Smooth muscle cell (in vitro differentiated cells): ENCODE measurements around the gene PLD1. TPM values are rescaled to one million over a fixed set of nuclear protein-coding genes. Genes with fewer than 3 reads are reported as not detected.

Experiments used
- DNase-seq: peaks from one replicate; lab custom pipeline; 2025; ENCODE audit not compliant: unreplicated experiment; lab: John Stamatoyannopoulos, UW
- H2AFZ ChIP-seq: fragments of 200-600 bp; sonication (generic); 2 replicates; pipeline ENCODE4 v1.6.0; 2016; ENCODE audit warnings: antibody characterized with exemption, low read depth, mild to moderate bottlenecking
- H3F3A ChIP-seq: fragments of 200-600 bp; sonication (generic); 2 replicates; pipeline ENCODE4 v1.6.0; 2017; ENCODE audit warnings: antibody characterized with exemption, low read depth
- H3K27ac ChIP-seq: fragments of 200-600 bp; sonication (generic); 2 replicates; pipeline ENCODE4 v1.5.1; 2016; ENCODE audit warnings: low read depth, mild to moderate bottlenecking
- H3K27me3 ChIP-seq: fragments of 200-600 bp; sonication (generic); 2 replicates; pipeline ENCODE4 v1.6.1; 2016; ENCODE audit warnings: low read depth, mild to moderate bottlenecking
- H3K36me3 ChIP-seq: fragments of 200-600 bp; sonication (generic); 2 replicates; pipeline ENCODE4 v1.5.1; 2016; ENCODE audit warnings: low read depth
- H3K4me1 ChIP-seq: fragments of 200-600 bp; sonication (generic); 2 replicates; pipeline ENCODE4 v1.5.1; 2016; ENCODE audit warnings: low read depth
- H3K4me2 ChIP-seq: fragments of 200-600 bp; sonication (generic); 2 replicates; pipeline ENCODE4 v1.6.0; 2016; ENCODE audit warnings: mild to moderate bottlenecking
- H3K4me3 ChIP-seq: fragments of 200-600 bp; sonication (generic); 2 replicates; pipeline ENCODE4 v1.5.1; 2016; ENCODE audit warnings: mild to moderate bottlenecking
- H3K79me2 ChIP-seq: fragments of 200-600 bp; sonication (generic); 2 replicates; pipeline ENCODE4 v1.6.0; 2016; ENCODE audit warnings: low read depth, mild to moderate bottlenecking
- H3K9ac ChIP-seq: fragments of 200-600 bp; sonication (generic); 2 replicates; pipeline ENCODE4 v1.6.0; 2016; ENCODE audit warnings: low read depth
- H3K9me3 ChIP-seq: fragments of 200-600 bp; sonication (generic); replicated peaks from 2 replicates; pipeline ENCODE4 v1.5.1; 2016; ENCODE audit warnings: low read depth
- H4K20me1 ChIP-seq: fragments of 200-600 bp; sonication (generic); 2 replicates; pipeline ENCODE4 v1.6.0; 2016; ENCODE audit warnings: low read depth
- CTCF ChIP-seq: fragments of 200-600 bp; sonication (generic); IDR thresholded peaks from 2 replicates; pipeline ENCODE4 v1.5.1; 2017; ENCODE audit warnings: borderline replicate concordance, mild to moderate bottlenecking, antibody characterized with exemption; ENCODE audit not compliant: insufficient read depth, poor library complexity, severe bottlenecking
- WGBS: methylation state at CpG from one replicate; pipeline ENCODE4 v1.1.7; 2016; ENCODE audit warnings: low lambda C conversion rate; 5-methylcytosine and 5-hydroxymethylcytosine counted together
- polyA plus RNA-seq: library from polyadenylated mRNA; unstranded; fragments of >200 nt; fragmentation: Nextera tagmentation; extraction: Ambion mirVana; gene quantifications from 2 replicates; pipeline ENCODE4 v1.2.1, GENCODE V29; 2016
- total RNA-seq: library from RNA; depleted of rRNA; stranded (reverse); fragments of >200 nt; gene quantifications from 2 replicates; pipeline ENCODE4 v1.2.3, GENCODE V29; 2014

Gene PLD1
- total and polyA plus RNA-seq, 2 experiments from 2014 or later: 15.2 to 36.1 TPM

- Histone ChIP-seq H3K4me2 (no peak overlapping the region), H2AFZ (no peak overlapping the region), H4K20me1 (peaks cover 21% of the 10 kb centered on the region), H3K27me3 (no peaks in the 10 kb centered on the region), H3K4me1 (peaks cover 7% of the 10 kb centered on the region), H3K27ac (no peak overlapping the region), H3F3A (peaks cover 3% of the 10 kb centered on the region), H3K9ac (no peak overlapping the region), H3K4me3 (no peak overlapping the region), H3K9me3 (no peaks in the 10 kb centered on the region), H3K36me3 (no peaks in the 10 kb centered on the region), H3K79me2 (peaks cover 92% of the 10 kb centered on the region)
- WGBS: 97% methylated on average over 5 of the region's 5 CpGs
- DNase-seq: no peak
- no peak for TF ChIP-seq CTCF
These were observed 25.3 kb downstream of the PLD1 start for GRCh38 chr3:171784937-171785336.

- no peaks in the 10 kb centered on the region for H3K36me3 ChIP-seq
- H3K4me2 ChIP-seq: no peak overlapping the region
- H4K20me1 ChIP-seq: peaks cover 21% of the 10 kb centered on the region
- H3K9ac ChIP-seq: no peak overlapping the region
- WGBS: 90% methylated on average over 2 of the region's 2 CpGs
- H3K27me3 ChIP-seq: no peaks in the 10 kb centered on the region
- H2AFZ ChIP-seq: no peak overlapping the region
- H3F3A ChIP-seq: peaks cover 3% of the 10 kb centered on the region
- H3K9me3 ChIP-seq: no peaks in the 10 kb centered on the region
- H3K4me3 ChIP-seq: no peak overlapping the region
- H3K27ac ChIP-seq: no peak overlapping the region
- DNase-seq: no peak
- peaks cover 7% of the 10 kb centered on the region for H3K4me1 ChIP-seq
- no peak for TF ChIP-seq CTCF
- peaks cover 95% of the 10 kb centered on the region for H3K79me2 ChIP-seq
These were observed 25.9 kb downstream of the PLD1 start for GRCh38 chr3:171784387-171784786.

GRCh38 chr3:171783626-171784025 is 26.7 kb downstream of the PLD1 start:
- Histone ChIP-seq H3K9me3 (no peaks in the 10 kb centered on the region), H3K4me2 (no peak overlapping the region), H4K20me1 (peaks cover 21% of the 10 kb centered on the region), H3K4me1 (peaks cover under 1% of the 10 kb centered on the region), H3K36me3 (no peaks in the 10 kb centered on the region), H3K4me3 (no peak overlapping the region), H3K9ac (no peak overlapping the region), H3K27ac (no peak overlapping the region), H3F3A (no peaks in the 10 kb centered on the region), H2AFZ (no peak overlapping the region), H3K27me3 (no peaks in the 10 kb centered on the region), H3K79me2 (peaks cover 95% of the 10 kb centered on the region)
- WGBS: 70% methylated on average over 5 of the region's 5 CpGs
- no peak for DNase-seq
- TF ChIP-seq CTCF: no peak

- no peak overlapping the region for H3K9ac ChIP-seq
- H3K79me2 ChIP-seq: peaks cover 95% of the 10 kb centered on the region
- H3F3A ChIP-seq: no peaks in the 10 kb centered on the region
- H3K4me3 ChIP-seq: no peak overlapping the region
- WGBS: 51% methylated on average over 2 of the region's 2 CpGs
- H3K4me1 ChIP-seq: no peaks in the 10 kb centered on the region
- TF ChIP-seq CTCF: no peak
- no peaks in the 10 kb centered on the region for H3K36me3 ChIP-seq
- no peak overlapping the region for H3K27ac ChIP-seq
- DNase-seq: no peak
- no peaks in the 10 kb centered on the region for H3K9me3 ChIP-seq
- no peak overlapping the region for H2AFZ ChIP-seq
- H4K20me1 ChIP-seq: peaks cover 21% of the 10 kb centered on the region
- peak overlapping the region; percentile 39 for H3K4me2 ChIP-seq
- H3K27me3 ChIP-seq: no peaks in the 10 kb centered on the region
These were observed 27.2 kb downstream of the PLD1 start for GRCh38 chr3:171783086-171783485.
